GM18511 (cell line): ENCODE measurements around the gene ACKR1.

ENCODE experiments used
- ATAC-seq: cut with Tn5 transposase; IDR thresholded peaks from one replicate; pipeline ENCODE4 v1.9.1; 2021; ENCODE audit warnings: mild to moderate bottlenecking, moderate library complexity; ENCODE audit not compliant: unreplicated experiment

The ACKR1 gene

DNA sequence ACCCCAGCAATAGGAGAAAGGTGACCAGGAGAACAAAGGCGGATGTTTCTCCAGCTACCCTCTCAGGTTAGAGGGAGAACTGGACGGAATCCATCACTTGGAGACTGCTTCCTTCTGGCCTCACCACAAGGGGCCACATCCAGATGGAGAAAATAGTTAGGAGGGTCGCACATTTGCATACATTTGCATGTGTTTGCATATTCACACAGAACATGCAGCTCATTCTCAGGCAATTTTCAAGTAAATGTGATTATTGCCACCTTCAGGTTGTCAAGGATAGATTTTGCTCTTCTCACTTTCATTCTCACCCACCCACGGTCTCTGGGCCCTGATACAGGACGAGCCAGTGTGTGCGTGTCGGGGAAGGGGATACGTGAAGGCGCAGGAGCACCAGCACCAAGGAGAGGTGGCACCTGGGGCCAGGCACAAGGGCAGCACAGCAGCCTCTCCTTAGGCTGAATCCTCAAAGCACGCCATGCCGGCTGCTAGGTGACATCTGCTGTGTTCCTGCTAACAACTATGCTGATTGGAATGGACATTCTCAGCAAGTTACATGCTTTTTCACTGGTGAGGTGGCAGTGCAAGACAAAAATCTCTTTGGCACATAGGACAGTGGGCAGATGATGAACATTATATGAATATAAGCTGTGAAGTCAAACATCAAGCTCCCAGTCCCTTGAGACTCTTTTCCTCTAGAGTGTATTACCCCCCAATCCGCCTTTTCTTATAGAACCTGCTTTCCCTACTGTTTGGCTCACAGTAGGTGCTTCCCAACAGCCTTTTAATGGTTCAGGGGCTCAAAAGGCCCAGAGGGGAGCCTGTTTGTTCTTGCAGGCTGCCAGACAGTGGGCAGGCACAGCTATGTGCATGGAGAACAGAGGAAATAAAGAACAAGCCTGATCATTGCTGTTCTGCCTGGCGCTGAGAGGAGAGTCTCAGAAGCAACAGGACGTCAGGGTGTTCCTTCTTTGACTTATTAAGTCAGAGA is 14.3 kb downstream of the ACKR1 start:
- ATAC-seq, result no peak

DNA sequence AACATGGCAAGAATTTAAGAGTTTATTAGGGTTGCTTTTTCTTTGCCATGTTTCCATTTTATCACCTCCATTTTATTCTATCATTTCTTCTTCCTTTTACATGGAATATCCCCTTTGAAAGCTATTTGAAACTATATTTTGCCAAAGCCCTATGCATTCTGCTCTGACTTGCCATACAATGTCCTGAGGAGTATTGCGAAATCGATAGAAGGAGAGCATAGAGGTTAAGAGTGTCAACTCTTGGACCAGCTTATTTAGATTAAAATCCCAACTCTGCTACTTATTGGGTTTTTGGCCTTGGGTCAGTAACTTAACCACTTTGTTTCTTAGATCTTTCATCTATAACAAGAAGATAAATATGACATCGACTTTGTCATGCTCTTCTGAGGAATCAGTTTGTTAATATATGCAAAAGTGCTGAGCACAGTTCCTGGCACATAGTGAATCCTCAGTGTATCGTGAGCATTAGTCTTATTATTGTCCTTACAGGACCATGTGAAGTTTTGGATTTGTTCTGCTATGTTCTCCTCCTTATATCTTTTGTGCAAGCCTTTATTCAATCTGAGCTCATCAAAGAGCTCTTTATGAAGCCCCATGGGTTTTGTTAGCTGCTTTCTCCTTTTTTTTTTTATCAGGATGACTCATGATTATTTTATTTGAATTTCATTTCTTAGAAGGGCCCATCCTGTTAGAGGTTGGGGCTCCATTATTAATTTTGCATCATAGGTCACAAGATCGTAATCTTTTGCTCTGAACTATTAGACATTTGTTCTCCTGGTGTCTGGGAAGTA is 17.6 kb downstream of the ACKR1 start:
- no peak for ATAC-seq

DNA sequence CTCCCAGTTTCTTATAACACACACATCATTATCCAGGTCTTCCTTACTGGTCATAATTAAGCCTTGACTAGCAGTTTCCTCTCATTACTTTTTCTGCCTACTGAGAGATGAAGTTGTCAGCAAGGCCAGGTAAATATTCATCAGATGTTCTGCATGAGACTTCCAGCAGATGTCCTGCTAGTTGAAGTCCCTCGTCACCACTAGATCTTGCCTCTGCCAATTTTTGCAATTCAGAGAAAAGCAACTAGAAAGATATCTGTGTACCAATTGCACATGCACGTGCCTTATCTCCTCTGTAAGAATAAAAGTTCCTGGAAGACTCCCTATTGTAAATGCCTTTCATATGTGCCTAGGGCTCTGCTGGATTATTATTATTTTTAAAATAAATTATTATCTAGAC is 18.3 kb downstream of the ACKR1 start:
- ATAC-seq, result no peak

DNA sequence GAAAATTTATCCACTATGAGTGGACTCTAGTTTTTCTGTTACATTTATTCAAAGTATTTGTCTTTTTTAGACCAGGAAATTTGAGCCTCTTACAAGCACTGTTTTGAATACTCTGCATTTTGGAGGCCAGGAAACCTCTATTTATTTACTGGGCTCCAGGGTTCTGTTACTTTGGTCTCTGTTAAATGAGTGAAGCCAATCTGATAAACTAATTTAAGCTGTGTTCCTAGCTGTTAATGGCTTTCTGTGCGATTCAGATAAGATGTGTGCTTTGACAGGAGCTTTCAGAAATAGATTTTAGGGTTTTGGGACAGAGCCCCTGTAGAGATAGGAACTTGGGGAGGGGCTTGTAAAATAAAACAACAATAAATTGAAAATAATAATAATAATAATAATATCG is 23.9 kb downstream of the ACKR1 start:
- ATAC-seq, result no peak

DNA sequence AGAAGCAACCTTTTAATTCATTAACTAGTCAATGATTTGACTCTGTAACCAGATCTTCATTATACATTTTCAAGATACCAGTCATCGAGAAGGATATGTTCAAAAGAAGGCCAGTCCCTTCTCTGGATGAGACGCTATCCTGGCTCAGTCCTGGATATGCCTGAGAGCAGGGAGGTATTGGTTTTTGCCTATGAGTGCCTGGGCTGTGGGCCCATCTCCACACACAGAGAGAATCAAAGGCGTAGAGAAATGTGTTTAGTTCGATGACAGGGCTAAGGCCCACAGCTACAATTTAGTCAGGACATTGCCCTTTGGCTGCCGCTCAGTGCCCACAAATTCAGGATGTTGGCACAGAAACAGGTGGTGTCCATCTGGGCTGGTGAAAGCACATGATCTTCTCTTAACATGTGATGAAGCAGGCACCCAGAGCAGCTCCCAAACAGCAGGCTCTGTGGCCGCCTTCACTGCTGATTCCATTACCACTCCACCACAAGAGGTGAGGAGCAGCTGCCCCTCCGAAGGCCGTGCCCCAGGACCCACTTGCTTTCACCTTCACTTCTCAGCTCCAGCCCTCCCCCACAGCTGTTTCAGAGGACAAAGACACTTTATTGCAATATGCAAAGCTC is 24.7 kb downstream of the ACKR1 start:
- no peak for ATAC-seq

DNA sequence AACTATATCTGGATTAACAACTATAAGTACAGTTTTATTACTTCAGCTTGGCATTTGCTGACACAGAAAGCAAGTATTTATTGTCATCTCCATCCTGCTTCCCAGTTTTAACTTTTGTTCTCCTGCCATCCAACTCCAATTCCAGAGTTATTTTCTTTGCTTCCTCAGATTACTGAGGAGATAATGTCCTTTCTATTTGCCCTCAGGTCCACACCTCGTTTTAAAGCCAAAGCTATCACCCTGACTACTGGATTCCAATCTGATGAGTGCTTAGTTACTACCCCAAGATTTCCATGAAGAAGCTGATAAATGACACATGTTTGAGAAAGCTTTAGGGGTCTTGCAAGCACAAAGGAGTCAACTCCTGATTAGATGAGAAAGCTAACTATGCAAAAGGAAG is 25.2 kb downstream of the ACKR1 start:
- no peak for ATAC-seq

DNA sequence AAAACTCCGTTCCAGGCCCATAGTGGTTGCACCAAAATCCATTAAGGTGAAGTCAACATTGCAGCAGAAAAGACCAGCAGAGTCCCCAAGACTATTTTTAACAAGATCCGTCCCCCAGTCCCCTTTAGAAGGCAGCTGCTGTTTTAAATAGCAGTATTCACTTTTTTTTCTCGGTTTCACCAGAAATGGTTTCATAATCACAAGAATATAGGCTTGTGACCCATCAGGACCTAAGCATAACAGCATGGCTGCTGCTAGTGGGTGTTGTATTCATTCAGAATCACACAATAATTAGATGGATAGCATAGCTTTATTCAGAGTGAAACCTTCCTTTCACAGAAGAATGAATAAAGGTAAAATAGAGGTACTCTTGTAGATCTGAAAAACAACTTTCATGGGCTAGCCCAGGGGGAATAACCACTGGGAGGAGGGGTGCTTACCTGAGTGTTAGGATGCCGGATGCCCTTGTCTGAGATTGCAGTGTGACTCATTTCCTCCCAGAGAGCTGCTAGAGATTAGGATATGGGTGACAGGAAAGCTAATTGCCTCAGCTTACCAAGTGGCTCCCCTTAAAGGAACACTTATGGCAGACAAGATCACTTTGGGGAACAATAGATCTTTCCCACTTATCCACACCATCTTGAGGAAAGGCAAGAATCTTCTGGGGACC is 35.0 kb downstream of the ACKR1 start:
- peak; percentile 89 for ATAC-seq

DNA sequence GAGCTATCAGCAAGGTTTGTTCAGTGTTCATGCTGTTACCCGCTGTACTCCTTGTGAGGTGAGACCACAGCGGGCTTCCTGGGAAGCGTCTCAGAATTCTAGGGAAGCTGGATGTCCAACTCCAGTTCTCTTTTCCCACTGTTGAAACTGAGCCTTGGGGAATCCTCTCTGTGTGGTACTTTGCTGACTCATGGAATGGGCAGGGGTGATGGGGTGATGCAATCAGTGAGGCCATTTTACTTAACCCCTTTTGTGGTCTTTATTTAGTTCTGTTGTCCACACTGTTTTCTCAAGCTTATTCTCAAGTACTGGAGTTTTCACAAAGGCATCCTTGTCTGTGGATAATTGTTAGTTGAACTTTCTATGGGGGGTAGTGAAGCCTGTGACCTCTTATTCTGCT is 42.6 kb downstream of the ACKR1 start:
- ATAC-seq, result no peak

DNA sequence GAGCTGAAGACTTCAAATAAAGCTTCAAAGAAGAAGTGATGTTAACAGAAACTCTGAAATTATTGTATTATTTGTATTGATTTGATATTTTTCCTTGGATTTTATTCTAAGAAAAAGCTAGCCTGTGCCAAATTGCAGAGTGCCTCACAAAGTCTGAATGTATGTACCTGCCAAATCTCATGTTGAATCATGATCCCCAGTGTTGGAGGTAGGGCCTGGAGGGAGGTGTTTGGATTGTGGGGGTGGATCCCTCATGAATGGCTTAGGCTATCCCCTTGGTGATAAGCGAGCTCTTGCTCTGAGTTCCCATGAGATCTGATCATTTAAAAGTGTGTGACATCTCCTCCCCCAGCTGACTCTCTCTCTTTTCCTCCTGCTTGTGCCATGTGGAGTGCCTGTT is 43.6 kb downstream of the ACKR1 start:
- no peak for ATAC-seq

DNA sequence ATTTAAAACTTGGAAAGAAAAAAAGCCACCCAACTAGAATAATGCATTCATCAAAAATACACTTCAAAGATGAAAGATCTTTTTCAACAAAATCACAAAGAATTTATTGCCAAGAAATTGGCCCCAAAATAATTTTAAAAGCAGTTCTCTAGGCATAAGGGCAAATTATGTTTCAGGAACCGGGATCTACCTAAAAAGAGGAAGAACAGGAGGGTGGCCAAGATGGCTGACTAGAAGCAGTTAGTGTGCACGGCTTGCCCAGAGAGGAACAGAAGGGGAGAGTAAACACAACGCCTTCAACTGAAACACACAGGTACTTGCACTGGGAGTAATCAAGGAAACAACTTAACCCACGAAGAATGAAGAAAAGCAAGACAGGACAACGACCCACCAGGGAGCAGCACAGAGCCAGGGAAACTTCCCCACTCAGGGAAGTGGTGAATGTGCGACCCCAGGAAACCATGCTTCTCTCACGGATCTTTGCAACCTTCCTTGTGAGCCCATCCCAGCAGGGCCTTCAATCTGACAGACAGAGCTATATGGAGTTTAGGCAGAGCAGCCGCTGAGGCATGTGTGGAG is 46.1 kb downstream of the ACKR1 start:
- no peak for ATAC-seq
